Measurements from ENCODE around the gene TYW5.

Gene TYW5

GRCh38 chr2:199975273-199975895 lies 20.1 kb upstream of the TYW5 start:
- H3K4me3 ChIP-seq (ENCODE audit: low read depth, low read length) = no peak overlapping the region

GRCh38 chr2:199973703-199974102 lies 18.4 kb upstream of the TYW5 start:
- H3K4me3 ChIP-seq (ENCODE audit: low read depth, low read length) = no peak overlapping the region

GRCh38 chr2:199972088-199972626 lies 16.9 kb upstream of the TYW5 start:
- H3K4me3 ChIP-seq (ENCODE audit: low read depth, low read length) = no peak overlapping the region

- no peak overlapping the region for H3K4me3 ChIP-seq (ENCODE audit: low read depth, low read length)
These were observed 12.8 kb upstream of the TYW5 start for GRCh38 chr2:199968126-199968525.

GRCh38 chr2:199966976-199967375 lies 11.7 kb upstream of the TYW5 start:
- H3K4me3 ChIP-seq (ENCODE audit: low read depth, low read length) = no peak overlapping the region

- H3K4me3 ChIP-seq (ENCODE audit: low read depth, low read length) = no peak overlapping the region
These were observed 11.1 kb upstream of the TYW5 start for GRCh38 chr2:199966405-199966804.

GRCh38 chr2:199962203-199962602 lies 6.9 kb upstream of the TYW5 start:
- no peak overlapping the region for H3K4me3 ChIP-seq (ENCODE audit: low read depth, low read length)

- no peak overlapping the region for H3K4me3 ChIP-seq (ENCODE audit: low read depth, low read length)
These were observed 2.7 kb upstream of the TYW5 start for GRCh38 chr2:199958014-199958413.

GRCh38 chr2:199956062-199956380 lies 730 bp upstream of the TYW5 start:
- peak overlapping the region; percentile 98 for H3K4me3 ChIP-seq (ENCODE audit: low read depth, low read length)

- H3K4me3 ChIP-seq (ENCODE audit: low read depth, low read length) = peak overlapping the region; percentile 98
These were observed 318 bp downstream of the TYW5 start for GRCh38 chr2:199955007-199955338.

- no peak overlapping the region for H3K4me3 ChIP-seq (ENCODE audit: low read depth, low read length)
These were observed 4.3 kb downstream of the TYW5 start for GRCh38 chr2:199951023-199951422.

- no peak overlapping the region for H3K4me3 ChIP-seq (ENCODE audit: low read depth, low read length)
These were observed 4.9 kb downstream of the TYW5 start for GRCh38 chr2:199950396-199950795.

GRCh38 chr2:199946836-199947235 lies 8.5 kb downstream of the TYW5 start:
- no peak overlapping the region for H3K4me3 ChIP-seq (ENCODE audit: low read depth, low read length)

- no peak overlapping the region for H3K4me3 ChIP-seq (ENCODE audit: low read depth, low read length)
These were observed 9.1 kb downstream of the TYW5 start for GRCh38 chr2:199946196-199946595.

GRCh38 chr2:199943373-199943772 lies 11.9 kb downstream of the TYW5 start:
- H3K4me3 ChIP-seq (ENCODE audit: low read depth, low read length) = no peak overlapping the region

GRCh38 chr2:199940373-199940772 lies 14.9 kb downstream of the TYW5 start:
- H3K4me3 ChIP-seq (ENCODE audit: low read depth, low read length) = no peak overlapping the region

- H3K4me3 ChIP-seq (ENCODE audit: low read depth, low read length) = no peak overlapping the region
These were observed 18.7 kb downstream of the TYW5 start for GRCh38 chr2:199936554-199936953.

GRCh38 chr2:199933466-199933865 lies 21.8 kb downstream of the TYW5 start:
- no peak overlapping the region for H3K4me3 ChIP-seq (ENCODE audit: low read depth, low read length)

- no peak overlapping the region for H3K4me3 ChIP-seq (ENCODE audit: low read depth, low read length)
These were observed 22.9 kb downstream of the TYW5 start for GRCh38 chr2:199932312-199932855.

GRCh38 chr2:199929262-199929661 lies 26.0 kb downstream of the TYW5 start:
- H3K4me3 ChIP-seq (ENCODE audit: low read depth, low read length) = no peak overlapping the region

- H3K4me3 ChIP-seq (ENCODE audit: low read depth, low read length) = no peak overlapping the region
These were observed 26.7 kb downstream of the TYW5 start for GRCh38 chr2:199928626-199929025.

- no peak overlapping the region for H3K4me3 ChIP-seq (ENCODE audit: low read depth, low read length)
These were observed 27.1 kb downstream of the TYW5 start for GRCh38 chr2:199928226-199928625.

- H3K4me3 ChIP-seq (ENCODE audit: low read depth, low read length) = no peak overlapping the region
These were observed 28.5 kb downstream of the TYW5 start for GRCh38 chr2:199926806-199927205.

All from iPS-11a (cell line).